HG03159 (cell line): ENCODE results near the gene VKORC1L1.
"Not testable (repeated sequence)": the region's sequence is repeated elsewhere in the genome, so short reads cannot be mapped to it uniquely, and the experiment has no call there.

ENCODE experiments used
- ATAC-seq: cut with Tn5 transposase; IDR thresholded peaks from one replicate; pipeline ENCODE4 v1.9.1; 2021; ENCODE audit warnings: mild to moderate bottlenecking, moderate library complexity; ENCODE audit not compliant: unreplicated experiment

VKORC1L1 gene

DNA sequence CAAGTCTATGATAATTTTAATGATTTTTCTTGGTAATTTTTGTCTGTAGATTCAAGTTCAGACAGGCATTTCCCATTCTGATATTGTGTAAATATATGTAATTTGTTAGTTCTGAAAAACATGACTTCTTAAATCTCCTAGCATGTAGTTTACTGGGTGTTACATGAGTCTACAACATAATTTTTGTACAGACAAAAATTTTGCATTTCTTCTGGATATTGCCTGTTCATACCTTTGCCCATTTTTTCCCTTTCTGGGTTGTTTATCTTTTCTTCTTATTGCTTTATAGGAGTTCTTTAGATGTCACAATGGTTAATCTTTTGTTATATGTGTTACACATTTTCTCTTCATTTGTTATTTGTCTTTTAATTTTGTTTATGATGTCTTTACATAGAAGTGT lies 12.1 kb downstream of the VKORC1L1 start:
- ATAC-seq, result not testable (repeated sequence)

GRCh38 chr7:65885533-65885932 lies 12.7 kb downstream of the VKORC1L1 start:
- not testable (repeated sequence) for ATAC-seq

DNA sequence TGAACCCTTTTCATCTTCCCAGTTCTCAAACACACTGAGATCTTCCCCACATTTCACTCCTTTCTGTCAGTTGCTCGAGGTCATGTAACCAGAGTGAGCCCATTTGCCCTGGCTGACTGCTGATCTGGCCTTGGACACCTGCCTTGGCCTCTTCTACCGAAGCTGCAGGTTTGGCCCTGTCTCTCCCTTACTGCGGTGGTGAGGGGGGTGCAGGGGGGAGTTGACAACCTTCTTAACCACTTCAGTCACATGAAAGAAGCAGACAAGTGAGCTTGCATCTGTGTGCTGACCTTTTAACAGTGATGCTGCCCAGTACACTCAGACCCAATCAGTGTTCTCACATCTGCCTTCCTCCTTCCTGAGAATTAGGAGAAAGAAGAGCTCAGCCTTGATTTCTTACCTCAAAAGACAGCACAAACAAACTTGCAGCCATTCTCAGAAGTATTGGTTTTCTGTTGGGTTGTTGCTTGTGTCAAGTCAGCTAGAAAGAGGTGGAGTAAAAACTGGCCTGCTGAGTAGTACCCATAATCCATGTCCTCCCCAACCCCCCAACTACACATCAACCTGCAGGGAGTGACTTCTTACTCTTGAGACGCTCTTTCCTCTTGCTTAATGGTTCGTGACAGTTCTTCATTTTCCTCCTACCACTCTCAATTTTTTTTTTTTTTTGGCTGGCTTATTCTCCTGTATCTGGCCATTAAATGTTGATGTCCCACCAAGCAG lies 15.7 kb downstream of the VKORC1L1 start:
- not testable (repeated sequence) for ATAC-seq

GRCh38 chr7:65889722-65890121 lies 16.8 kb downstream of the VKORC1L1 start:
- not testable (repeated sequence) for ATAC-seq

GRCh38 chr7:65892161-65892560 lies 19.3 kb downstream of the VKORC1L1 start:
- no peak for ATAC-seq

DNA sequence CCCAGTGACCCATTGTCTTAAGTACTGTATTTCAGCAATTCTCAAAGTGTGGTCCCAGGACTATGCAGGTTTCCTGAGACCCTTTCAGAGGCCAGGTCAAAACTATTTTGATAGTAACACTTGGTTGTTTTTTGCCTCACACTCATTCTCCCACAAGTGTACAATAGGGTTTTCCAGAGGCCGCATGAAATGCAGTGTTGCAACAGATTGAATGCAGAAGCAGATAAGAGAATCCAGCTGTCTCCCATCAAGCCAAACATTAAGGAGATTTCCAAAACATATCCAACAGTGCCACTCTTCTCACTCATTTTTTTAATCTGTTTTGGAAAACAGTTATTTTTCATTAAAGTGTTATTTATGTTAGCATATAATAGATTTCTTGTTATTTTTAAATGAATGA lies 20.0 kb downstream of the VKORC1L1 start:
- ATAC-seq, result no peak

DNA sequence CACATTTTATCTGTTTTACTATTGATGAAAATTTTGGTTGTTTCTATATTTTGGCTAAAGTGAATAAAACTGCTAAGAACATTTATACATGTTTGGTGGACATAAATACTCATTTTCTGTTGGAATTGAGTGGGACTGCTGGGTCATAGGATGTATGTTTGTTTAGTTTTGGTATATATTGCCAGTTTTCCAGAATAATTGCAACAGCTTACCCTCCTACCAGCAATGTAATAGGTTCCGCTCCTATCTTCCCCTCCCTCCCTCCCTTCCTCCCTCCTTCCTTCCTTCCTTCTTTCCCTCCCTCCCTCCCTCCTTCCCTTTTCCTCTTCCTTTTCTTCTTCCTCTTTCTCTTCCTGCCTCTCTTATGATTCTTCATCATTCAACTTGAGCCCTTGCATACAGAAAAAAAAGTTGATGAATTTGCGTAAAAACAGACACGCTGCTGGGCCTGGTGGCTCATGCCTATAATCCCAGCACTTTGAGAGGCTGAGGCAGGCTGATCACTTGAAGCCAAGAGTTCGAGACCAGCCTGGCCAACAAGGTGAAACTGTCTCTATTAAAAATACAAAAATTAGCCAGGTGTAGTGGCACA lies 23.5 kb downstream of the VKORC1L1 start:
- no peak for ATAC-seq

- ATAC-seq, result not testable (repeated sequence)
Observed at GRCh38 chr7:65897289-65897688, 24.4 kb downstream of the VKORC1L1 start.

DNA sequence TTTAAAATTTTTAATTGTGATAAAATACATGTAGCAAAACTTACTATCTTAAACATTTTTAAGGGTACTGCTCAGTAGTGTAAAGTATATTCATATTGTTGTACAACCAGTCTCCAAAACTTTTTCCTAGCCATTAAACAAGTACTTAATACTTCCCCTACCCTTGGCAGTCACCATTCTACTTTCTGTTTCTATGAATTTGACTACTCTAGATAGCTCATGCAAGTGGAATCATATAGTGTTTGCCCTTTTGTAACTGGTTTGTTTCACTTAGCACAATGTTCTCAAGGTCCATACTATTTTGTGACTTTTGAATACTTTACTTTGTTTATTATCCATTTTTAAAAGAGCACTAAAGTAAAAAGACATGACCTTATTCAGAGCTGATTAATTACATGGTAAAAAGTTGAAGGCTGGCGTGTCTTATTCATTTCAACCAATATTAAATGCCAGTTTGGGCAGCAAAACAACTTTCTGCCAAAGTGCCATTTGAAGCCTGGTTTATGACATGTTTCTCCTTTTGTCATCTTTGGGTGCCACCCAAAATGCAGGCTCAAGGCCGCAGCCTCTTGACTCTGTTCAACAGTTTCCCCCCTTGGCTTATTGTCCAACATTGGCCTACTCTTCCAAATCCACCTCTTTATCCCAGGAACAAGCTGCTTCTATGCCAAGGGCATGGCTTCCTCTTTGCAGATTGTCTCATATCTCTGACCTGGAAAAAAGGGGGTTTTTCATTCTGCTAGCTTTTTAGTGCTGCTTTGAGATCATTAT lies 26.0 kb downstream of the VKORC1L1 start:
- ATAC-seq, result peak; percentile 74

DNA sequence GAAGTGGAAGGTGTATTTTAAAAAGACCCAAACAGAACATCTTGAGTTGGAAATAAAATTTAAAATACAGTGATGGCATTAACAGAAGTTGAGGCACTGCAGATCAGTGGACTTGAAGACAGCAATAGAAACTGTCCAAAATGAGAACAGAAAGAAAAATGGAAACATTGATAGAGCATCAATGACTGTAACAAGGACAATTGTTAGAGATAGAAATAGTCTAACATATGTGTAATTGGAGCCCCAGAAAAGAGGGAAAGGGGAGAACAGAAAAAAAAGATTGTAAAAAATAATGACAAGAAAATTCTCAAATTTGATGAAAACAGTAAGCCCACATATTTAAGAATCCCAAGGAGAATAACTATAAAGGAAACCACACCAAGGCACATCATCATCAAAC lies 29.4 kb downstream of the VKORC1L1 start:
- ATAC-seq, result no peak

DNA sequence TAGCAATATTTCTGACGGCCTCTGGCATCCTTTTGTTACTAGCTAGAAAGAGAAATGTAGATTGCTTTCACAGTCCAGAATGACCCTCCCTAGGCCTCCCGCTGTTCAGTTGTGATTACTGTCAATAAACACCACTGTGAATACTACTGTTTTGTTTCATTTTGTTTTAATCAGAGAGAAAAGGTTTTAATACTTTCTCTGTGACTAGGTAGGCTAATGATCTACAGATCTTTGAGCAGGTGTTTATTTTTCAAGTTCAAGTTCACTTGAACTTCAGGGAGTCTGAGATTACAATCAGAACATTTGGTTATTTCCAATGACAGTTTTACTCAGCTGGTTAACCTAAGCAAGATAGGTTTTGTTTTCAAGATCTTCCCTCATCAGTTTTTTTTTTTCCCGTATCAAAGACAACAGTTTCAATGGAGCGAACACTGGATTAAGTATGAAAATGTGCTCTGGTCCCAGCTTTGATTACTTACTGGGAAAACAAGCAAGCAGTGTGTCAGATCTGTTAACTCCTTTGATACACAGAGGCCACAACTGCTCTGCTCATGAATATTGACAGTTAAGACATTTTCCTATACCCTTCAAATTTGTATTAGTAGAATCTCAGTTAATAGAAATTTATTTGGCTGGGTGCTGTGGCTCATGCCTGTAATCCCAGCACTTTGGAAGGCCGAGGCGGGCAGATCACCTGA lies 34.8 kb downstream of the VKORC1L1 start:
- no peak for ATAC-seq

DNA sequence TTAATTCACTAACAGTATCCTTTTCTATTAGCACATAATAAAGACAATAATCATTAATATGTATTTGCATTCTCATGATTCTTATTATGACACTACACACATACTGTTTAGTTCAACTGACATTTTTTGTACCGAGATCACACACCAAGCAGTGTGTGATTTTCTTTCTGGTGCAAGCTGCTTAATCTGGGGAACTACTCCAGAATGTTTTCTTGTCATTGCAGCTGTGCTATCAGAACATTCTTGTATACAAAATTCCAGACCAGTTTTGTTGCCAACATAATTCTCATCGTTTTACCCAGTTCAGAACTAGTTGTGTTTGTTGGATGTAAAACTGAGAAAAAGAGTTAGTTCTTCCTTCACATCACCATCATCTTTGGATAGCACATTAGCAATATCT lies 37.4 kb downstream of the VKORC1L1 start:
- no peak for ATAC-seq

GRCh38 chr7:65912237-65912636 lies 39.4 kb downstream of the VKORC1L1 start:
- ATAC-seq, result no peak

GRCh38 chr7:65915921-65916657 lies 43.2 kb downstream of the VKORC1L1 start:
- no peak for ATAC-seq

DNA sequence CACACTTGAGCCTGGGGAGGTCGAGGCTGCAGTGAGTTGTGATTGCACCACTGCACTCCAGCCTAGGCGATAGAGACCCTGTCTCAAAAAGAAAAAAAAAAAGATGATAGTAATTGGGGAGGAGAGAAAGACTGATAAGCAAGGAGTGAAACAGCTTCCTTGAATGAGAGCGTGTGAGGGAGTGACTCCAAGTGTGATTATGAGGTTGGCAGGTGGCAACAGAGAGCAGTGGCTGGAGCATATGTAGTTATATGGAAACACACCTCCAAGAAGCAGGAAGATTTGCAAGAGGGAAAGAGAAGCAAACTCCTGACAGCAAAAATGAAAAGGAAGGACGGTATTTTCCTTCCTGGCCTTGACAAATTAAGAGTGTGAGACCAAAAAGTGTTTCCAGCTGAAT lies 50.4 kb downstream of the VKORC1L1 start:
- no peak for ATAC-seq

- no peak for ATAC-seq
Observed at GRCh38 chr7:65924193-65924592, 51.3 kb downstream of the VKORC1L1 start.

- ATAC-seq, result no peak
Observed at GRCh38 chr7:65925040-65925439, 52.2 kb downstream of the VKORC1L1 start.

GRCh38 chr7:65926588-65926987 lies 53.7 kb downstream of the VKORC1L1 start:
- no peak for ATAC-seq

DNA sequence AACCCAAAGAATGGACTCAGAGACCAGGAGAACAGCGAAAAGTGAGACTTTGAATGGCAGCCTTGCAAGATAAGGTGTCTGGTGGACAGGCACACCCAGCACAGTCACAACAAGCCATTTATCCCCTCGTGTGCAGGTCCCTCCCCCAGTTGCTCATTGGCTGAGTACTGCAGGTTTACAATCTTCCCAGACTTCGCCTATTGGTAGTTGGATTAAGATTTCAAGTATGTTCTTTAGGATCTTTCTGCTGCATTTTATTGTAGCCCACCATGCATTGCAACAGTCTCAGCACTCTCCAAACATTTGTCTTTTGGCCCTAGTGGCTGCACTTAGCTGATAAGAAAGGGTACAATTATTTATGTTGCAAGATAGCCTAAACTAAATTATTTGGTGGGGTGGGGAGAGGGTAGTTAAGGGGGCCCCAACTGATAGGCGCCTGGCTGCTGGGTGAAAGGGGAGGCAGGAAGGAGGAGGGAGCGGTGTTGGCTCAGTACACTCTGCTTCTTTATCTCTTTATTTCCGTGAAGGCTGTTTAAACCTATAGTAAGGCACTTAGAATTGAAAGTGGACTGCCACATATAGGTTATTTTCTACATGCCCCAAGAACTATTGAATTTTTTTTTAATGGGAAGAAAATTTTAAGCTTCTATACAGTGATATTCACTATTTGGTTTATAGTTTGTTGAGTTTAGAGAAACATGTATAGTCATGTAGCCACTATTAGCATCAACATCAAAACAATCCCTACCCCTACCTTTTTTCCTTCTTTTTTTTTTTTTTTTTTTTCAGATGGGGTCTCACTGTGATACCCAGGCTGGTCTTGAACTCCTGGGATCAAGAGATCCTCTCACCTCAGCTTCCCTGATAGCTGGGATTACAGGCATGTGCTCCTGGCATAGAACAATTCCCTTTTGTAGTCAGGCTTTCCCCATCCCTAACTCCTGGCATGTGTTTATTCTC lies 54.9 kb downstream of the VKORC1L1 start:
- no peak for ATAC-seq

DNA sequence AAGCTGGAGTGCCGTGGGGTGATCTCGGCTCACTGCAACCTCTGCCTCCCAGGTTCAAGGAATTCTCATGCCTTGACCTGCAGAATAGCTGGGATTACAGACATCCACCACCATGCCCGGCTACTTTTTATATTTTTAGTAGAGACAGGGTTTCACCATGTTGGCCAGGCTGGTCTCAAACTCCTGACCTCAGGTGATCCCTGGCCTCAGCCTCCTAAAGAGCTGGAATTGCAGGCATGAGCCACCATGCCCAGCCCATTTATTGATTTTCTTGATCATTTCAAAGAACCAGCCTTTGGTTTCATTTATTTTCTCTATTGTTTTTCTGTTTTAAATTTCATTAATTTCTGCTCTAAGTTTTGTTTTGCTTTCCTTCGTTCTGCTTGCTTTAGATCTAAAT lies 58.8 kb downstream of the VKORC1L1 start:
- ATAC-seq, result no peak
